ENCODE results near the gene TTLL8.

The TTLL8 gene

DNA sequence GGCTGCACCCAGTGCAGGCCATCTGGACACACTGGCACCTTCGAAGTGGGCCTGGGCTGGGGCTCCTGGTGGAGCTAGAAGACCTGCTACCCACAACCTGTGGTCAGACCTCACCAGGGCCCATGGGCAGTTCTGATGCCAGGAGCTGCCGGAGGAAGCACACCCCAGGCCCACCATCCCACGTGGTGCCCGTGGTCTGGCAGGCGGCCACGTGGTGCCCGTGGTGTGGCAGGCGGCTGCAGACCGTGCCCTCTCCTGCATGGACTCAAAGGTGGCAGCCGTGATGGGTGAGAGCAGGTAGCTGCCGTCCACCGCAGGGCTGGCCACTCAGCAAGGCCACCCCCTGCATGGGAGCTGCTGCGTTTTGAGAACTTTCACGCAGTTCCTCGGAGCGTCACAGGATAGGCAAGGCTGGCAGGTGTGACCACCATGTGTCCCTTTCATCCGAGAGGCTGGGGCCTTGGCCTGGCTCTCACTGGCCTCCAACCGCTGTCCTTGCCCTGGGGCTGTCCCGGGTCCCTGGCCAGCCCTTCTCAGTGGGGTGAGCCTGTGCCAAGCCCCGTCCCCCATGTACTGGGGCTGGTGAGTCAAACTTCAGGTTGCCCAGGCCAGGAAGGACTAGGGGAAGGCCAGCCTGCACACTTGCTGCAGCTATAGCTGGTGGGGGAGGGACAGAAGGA lies 41.6 kb downstream of the TTLL8 start:
- DNase-seq: no peak

DNA sequence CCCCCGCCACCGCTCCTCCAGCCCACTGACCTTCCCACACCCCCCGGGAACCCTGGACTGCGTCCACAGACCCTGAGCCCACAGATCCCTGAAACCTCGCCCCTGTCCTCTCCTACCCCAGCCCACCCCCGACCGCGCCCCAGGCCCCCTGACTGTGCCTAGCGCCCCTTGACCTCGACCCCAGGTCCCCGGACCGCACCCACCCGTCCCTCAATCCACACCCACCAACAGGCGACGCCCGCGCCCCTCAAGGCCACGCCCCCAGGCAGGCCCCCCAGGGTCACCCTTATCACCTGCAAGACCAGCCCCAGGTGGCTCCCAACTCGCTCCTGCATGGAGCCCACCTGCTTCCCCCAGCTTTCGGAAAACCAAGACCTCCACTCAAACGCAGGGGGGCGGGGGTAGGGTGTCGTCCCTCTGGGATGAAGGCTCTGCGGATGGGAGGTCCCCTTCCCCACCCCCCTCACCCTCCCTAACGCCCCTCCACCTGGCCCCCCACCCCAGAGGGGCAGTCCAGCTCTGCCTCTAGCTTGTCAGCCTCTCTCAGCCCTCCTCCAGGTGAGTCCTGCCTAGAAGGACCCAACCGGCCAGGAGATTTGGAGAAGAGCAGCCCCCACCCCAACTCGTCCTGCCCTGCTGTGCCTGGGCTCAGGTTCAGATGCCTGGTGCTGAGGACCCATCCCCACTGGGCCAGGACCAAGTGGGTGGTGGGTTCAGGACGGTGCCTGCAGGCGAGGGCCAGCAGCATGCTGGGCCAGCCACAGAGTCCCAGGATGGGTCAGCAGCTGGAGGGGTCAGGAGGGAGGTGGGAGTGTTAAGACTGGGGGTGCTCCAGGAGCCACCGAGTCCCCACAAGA lies 42.4 kb downstream of the TTLL8 start:
- DNase-seq: no peak

DNA sequence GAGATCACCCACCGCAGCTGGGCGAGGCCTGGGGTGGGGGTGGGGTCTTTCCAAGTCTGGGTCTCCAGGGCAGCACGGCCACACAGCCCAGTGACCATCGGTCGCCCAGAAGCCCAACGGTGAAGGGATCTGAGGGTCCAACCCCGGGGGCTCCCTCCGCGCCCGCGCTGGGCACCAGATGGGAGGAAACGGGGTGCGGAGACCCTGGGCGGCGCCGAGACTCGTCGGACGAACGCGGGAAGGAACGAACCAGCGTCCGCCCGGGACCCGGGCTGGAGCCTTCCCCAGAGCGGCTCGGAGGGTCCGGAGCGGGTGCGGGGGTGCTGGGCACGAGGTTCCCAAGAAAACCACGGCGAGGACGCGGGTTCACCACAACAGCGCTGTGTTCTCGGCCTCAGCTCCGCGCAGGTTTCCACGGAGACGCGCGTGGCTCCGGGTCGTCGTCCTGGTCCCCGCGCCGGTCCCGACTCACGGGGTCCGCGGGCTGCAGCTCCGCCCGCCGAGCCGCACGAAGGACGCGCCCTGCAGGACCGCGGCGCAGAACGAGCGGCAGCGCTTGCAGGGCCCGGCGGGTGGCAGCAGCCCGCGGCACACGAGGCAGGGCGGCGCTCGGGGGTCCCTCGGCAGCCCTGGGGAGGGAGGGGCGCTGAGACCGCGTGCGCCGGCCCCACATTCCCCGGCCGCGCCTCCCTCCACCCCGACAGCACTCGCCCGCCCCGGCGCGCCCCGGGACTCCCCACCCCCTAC lies 43.3 kb downstream of the TTLL8 start:
- DNase-seq: no peak

DNA sequence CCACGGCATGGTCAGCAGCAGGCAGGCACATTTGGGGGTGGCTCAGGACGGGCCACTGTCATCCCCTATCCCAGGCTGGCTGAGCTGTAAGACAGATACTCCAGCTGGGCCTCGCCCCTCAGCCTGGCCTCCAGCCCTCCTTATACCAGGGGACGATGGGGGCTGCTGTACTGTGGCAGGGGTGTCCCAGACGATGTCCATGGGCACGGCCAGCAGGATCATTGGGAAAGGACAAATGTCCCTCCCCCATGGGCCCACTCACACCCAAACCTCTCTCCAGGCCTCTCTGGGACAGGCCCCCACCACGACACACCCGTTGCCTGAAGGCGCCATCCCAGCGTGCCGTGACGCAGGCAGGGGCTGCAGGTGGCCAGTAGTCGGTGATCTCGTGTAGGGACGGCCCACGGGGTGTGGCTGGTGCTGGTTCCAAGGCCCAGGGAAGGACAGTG lies 44.0 kb downstream of the TTLL8 start:
- no peak for DNase-seq

DNA sequence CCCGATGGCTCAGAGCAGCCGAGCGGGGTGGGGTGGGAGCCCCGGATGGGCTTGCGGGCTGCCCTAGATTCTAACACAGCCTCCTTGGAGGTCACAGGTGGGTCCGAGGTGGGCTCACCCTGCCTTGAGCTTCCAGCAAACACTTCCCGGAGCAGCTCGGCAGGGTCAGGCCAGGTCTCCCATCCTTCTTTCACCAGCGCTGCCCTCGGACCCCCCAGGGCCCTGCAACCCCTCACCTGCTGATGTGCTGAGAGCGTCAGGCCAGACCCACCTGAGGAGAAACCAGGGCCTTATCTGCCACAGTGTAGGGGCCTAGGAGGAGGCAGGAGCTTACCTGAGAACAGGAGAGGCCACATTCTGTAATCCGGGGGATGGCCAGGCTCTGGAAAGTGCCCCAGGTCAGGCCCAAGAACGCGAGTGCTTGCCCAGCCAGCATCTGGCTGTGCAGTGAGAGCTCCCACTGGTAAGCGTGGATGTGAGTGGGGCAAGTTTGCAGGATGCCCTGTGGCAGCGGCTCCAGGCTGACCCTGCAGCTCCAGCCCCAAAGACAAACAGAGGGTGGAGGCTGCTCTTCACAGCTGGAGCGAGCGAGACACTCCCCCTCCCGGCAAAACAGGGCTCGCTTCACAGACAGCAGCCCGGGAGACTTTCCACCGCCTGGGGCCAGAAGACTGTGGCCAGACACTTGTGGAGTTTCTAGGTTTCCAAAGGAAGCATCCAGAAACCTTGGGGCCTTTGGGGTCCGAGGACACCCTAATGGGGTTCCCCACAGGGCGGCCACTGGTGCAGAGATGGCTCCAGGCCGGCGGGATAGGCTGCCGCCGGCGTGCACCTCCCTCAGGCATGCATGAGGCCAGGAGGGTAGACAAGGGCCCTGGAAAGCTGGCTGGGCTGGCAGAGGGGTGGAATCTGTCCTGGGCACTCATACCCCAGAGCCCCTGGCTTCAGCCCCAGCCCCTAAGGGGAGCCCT lies 45.6 kb downstream of the TTLL8 start, which contains the start of gene IL17REL:
TSS of gene IL17REL (minus strand) at position 555 of the 971 bp plus-strand sequence. CDS start at position 436, 119 bp downstream.
- DNase-seq: no peak

DNA sequence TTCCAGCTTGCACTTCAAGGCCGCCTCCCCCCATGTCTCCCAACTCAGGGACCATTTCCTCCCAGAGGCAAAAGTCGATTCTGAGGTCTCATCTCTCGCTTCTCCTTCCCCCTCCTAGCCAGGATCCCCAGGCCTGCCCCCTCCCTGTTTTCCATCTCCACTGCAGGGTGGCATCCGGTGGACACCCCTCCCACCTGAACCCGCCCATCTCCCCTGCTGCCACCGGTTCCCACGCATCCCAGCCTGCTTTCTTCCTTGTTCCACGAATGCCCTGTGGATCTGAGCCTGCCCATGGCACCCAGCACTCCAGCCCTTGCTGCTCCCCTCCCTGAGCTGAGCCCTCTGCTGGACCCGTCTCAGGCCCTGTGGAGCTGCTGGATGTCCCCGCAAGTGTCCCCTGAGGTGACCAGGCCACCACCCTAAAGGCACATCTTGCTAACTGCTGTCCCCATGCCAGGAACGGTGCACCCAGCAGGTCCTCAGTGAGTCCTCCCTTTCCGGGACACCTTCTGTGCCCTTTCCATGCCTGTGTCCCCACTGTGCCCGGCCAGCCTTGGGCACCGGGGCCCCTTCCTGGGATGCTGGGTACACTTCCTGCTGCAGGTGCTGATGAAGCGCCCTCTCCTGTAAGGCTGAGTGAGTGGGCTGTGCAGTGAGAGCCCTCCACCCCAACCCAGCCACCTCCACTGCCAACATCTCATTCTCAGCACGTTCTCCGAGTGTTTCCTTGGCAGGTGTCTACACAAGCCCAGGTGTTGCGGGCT lies 46.5 kb downstream of the TTLL8 start:
- DNase-seq: no peak

DNA sequence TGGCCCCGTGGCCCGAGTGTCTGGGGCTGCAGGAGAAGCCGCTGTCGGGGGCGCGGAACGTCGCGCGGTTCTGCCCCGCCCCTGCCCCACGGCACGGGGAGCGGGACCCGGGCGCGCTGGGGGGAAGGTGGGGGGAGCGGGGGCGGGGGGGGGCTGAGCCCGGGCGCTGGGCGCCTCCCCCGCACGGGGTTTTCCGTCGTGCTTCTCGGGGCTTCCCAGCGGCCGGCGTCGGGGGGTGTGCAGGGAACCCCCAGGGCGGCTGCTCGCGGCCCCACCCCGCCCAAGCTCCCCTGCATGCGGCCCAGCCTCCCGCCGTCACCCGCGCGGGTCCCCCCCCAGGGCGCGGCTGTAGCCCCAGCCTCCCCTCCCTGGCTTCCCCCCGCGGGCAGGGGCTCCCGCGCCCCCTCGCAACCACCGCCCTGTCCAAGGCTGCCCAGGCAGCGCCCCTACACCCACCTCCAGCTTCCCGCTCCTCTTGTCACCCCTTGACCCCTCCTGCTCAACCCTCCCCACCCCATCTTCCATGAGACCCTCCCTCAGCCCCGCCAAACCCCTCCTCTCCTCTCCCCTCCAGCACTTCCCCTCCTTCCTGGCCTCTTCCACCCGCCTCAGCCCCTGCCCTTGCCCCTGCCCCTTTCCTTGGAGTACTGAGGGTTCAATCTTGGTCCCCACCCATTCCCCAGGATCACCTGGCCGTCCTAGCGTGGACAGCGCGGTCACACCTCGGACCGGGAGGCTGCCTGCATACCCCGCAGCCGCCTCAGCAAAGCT lies 47.2 kb downstream of the TTLL8 start:
- no peak for DNase-seq

DNA sequence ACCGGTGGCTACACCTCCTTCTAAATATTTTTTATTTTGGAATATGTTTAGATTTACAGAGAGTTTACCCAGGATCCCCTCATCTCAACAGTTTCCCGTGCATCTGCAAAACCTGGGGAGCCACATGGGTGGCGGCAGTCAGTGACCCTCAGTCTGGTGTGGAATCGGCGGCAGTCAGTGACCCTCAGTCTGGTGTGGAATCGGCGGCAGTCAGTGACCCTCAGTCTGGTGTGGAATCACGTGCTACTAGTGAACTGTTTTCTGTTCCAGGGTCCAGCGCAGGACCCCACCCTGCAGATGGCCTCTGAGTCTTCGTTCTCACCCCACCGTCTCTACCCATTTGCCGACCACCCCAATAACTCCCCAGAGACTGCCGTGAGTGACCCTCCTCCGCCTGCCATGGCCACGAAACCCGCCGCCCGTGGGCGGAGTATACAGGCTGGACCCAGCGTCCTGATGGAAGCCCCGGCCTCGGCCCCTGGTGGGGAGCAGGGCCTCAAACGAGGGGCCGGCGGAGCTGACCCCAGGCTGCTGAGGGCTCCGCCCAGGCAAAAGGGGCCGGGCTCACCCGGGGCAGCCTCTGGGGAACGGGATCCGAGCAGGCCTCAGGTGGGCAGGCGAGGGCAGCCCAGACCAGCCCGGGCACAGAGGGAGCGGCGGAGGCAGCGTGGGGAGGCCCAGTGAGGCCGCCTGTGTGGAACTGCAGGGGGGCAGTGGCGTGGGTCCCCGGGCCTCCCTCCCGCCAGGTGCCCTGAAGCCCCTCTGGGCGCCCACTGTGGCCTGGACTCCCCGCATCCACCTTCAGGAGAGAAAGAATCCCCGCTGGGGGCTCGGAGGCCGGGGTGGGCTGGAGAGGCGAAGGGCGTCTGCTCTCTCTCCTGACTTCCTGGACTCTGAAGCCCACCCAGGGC lies 48.1 kb downstream of the TTLL8 start:
- DNase-seq: no peak

DNA sequence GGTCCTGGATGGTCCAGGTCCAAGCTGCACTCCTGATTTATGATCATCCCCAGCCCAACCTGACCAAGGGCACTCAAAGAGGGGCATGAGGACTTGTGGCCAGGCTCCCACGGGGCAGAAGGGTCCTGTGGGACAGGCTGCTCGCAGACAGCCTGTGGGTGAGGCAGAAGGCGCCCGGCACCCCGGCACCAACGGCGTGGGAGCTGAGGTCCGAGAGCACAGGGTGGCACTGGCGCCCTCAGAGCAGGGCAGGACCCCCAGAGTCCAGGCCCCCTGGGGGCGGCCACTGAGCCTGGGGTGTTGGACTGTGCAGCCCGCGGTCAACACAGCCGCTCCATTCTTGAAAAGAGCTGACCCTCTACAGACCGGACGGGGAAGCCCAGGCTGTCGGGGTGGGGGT lies 48.8 kb downstream of the TTLL8 start:
- DNase-seq: no peak

DNA sequence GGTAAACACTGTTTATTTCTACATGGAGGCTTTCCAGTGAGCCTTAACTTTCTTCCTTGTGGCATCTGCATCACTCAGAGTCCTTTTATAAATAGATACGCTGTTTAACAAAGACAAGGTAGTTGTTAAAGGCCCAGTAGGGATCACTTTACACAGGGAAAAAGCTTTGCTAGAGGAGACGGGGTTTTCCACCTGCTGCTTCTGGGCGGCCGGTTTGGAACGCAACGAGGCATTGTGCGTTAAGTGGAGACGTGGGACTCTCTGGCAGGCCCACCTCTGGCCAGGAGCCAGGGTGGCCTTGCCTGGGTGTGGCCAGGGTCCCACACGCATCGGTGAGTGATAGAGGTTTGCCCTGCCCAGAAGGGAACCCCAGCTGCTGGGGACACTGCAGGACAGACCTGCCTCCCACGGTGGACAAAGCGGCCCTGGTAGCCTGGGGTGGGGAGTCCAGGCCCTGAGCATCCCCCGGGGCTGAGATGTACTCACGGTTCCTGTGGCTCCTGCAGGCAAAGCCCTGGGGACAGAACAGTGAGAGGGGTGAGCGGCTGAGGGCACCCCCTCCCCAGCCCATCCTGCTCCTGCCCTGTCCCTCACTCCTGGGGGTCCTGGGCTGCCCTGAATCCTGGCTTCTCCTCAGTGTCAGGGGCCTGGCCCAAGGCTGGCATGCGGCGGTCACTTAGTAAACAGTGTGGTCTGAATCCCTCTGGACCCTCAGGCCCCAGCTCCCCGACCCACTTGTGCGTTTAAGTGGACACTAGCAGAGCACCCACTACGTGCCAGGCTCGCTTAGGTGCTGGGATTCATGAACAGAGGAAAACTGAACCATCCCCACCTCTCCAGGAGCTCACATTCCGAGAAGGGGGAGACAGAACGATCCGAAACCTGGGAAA lies 49.7 kb downstream of the TTLL8 start:
- DNase-seq: no peak

DNA sequence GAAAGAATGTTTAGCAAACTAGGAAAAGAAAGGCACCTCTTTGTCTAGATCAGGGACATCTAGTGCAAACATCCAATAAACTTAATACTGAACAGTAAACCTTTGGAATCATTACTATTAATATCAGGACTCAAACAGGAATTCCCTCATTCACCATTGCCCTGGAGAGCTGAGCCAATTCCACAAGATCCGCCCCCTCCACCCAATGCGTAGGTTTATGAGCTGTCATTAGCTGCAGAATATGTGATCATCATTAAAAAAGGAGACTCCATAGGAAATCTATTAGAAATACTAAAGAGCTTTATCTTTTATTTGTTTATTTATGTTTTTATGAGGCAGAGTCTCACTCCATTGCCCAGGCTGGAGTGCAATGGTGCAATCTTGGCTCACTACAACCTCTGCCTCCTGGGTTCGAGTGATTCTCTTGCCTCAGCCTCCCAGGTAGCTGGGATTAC lies 51.0 kb downstream of the TTLL8 start:
- DNase-seq: no peak

DNA sequence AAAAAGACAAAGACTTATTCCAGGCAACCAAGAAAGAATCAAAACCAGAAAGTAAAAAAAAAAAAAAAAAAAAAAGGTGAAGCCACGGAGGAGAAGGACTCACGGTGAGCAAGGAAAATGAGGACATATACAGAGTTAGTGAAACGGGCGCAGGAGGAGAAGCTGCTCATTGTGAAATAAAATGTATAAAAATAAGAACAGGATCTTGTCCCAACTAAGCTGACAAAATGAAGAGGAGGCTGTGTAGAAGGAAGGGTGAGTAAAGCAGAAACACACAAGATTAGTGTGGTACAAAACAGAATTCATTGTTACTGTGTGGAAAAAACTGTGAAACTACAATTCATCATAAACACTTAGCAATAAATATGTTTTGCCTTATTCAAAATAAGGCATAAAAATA lies 53.2 kb downstream of the TTLL8 start:
- DNase-seq: no peak

DNA sequence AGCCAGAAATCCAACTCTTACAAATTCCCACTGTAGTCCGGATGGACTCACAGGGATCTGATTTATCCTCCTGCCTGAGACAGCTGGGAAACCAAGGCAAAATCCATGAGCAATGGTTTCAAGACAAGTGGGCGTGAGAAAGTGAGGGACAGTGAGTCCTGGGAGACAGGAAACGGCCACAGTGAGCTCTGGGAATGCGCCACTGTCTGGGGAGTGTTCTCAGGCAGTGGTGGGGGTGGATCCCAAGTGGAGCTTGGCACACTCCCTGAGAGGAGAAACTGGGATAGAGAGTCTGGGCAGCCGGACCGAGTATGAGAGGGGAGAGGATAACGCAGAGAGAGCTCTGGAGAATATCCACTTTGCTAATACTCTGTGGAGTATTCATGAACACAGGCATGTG lies 55.3 kb downstream of the TTLL8 start:
- DNase-seq: no peak

DNA sequence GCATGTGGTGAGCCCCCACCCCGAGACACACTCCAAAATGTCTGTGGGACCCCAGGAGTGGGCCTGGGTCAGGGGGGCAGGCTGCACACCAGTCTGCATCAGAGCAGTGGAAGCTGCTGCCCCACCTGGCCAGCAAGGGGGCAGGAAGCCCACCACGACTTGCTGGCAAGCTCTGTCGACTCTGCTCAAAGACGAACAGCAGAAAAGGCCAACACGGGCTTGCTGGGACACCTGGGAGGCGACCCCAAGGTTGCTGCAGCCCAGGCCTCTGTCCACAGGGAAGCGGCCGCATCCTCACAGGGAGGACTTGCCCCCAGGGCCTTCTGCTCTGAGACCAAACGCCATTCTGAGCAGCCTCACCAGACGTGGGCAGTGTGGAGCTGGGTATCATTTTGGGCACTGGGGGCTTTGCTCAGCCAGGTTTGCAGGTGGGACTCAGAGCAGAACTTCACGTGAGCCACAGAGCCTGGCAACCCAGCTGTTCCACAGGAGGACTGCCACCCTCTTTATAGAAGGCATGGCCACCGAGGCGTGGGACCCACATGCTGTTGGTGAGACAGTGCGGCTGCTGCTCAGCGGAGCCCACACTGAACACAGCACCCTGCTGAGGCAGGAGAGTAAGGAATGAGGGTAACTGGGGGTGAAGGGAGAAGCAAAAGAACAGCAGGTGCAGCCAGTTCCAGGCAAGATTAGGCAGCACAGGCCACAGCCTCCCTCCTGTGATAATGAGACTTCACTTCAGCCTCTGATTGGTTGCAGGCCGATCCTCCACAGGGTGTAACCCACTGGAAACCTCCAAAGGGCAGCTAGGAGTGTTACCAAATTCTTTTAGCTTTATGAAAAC lies 56.5 kb downstream of the TTLL8 start:
- no peak for DNase-seq

DNA sequence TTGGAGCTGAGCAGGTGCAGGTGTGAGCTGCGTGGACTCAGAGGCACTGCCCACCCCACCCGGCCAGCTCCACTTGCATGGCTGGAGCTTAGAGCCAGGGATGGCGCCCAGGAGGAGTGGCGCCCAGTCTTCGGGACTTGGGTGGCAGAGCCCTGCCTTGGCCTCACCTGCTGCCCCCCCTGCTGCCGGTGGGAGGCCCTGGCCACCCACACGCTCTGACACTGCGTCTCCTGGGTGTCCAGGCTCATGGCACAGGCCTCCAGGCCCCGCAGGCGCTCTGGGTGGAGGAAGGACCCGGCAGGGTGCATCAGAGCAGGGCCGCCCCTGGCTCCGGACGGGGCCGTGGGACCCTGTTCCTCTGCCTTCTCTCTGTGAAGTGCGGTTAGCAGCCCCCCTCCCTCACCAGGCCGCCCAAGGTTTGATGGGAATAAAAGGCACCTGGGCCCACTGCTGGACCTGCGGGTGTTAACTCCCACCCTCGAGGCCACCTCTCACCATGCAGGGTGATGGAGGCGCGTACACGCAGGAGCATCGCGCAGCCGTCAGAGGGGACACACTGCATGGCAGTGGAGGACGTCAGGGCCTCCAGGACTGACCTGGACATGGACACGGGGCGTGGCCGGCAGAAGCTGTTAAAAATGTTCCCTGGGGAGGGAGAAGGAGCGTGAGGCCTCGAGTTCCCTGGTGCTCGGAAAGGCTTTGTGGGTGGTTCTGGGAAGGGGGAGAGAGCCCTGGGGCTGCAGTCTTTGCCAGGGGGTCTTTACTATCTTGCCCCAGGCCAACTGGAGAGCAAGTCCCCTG lies 57.3 kb downstream of the TTLL8 start:
- DNase-seq: no peak

DNA sequence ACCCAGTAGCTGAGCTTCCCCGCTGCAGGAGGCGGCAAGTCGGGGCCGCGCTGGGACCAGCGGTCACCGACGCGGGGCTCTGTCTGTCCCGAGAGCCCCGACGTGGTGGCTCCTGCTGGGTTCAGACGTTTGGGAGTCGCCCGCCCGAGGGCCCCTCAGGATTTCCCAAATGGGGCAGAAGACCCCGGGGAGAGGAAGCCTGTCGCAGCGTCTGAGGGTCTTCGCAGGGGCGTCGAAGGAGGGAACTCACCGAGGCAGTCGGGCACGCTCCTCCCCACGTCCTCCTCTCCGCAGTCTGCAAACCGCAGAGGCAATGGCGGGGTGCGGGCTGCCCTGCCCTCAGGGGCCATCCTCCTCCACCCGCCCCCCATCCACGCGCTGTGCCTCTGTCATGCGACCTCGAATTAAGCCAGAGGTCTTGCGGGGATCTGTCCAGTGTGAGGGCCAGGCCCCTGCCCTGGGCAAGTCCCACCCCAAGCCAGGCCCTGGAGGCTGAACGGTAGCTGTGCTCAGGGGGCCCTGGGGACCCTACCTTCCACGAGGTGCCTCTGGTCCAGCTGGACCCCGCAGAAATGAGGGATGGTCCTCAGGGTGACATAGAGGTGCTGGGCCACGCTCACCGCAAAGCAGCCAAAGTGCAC lies 58.0 kb downstream of the TTLL8 start:
- DNase-seq: no peak
